HG03108 (cell line): ENCODE data around the gene ELMO3.

Experiments used
- ATAC-seq: cut with Tn5 transposase; IDR thresholded peaks from one replicate; pipeline ENCODE4 v1.9.1; 2021; ENCODE audit warnings: moderate library complexity; ENCODE audit not compliant: unreplicated experiment

Gene ELMO3

GRCh38 chr16:67181346-67181745 lies 17.6 kb upstream of the ELMO3 start:
- no peak for ATAC-seq

- ATAC-seq: no peak
These were observed 16.6 kb upstream of the ELMO3 start for GRCh38 chr16:67182288-67182687.

- no peak for ATAC-seq
These were observed 15.7 kb upstream of the ELMO3 start for GRCh38 chr16:67183284-67183626.

GRCh38 chr16:67183627-67184452 lies 15.1 kb upstream of the ELMO3 start, which contains the start of gene MATCAP1:
MATCAP1 (minus strand) TSS chr16:67183963; CDS start chr16:67180610, 3,353 bp downstream.
- peak; percentile 90 for ATAC-seq

GRCh38 chr16:67184453-67184994 lies 14.4 kb upstream of the ELMO3 start:
- ATAC-seq: no peak

GRCh38 chr16:67184995-67185650 lies 13.8 kb upstream of the ELMO3 start:
- no peak for ATAC-seq

- ATAC-seq: no peak
These were observed 13.2 kb upstream of the ELMO3 start for GRCh38 chr16:67185651-67186134.

- no peak for ATAC-seq
These were observed 12.4 kb upstream of the ELMO3 start for GRCh38 chr16:67186550-67186950.

- ATAC-seq: no peak
These were observed 11.6 kb upstream of the ELMO3 start for GRCh38 chr16:67187175-67187890.

- ATAC-seq: no peak
These were observed 10.6 kb upstream of the ELMO3 start for GRCh38 chr16:67188323-67188722.

GRCh38 chr16:67188798-67189197 lies 10.1 kb upstream of the ELMO3 start:
- ATAC-seq: no peak

GRCh38 chr16:67190041-67190440 lies 8.9 kb upstream of the ELMO3 start, which contains the start of gene EXOC3L1:
EXOC3L1 (minus strand) TSS chr16:67190136; CDS start chr16:67189676, 460 bp downstream.
- ATAC-seq: no peak

- ATAC-seq: no peak
These were observed 8.2 kb upstream of the ELMO3 start for GRCh38 chr16:67190448-67191399.

GRCh38 chr16:67191411-67191994 lies 7.4 kb upstream of the ELMO3 start:
- ATAC-seq: no peak

GRCh38 chr16:67191995-67192681 lies 6.8 kb upstream of the ELMO3 start, which contains the start of gene E2F4:
E2F4 (plus strand) TSS chr16:67192155; CDS start chr16:67192228, 73 bp downstream.
- ATAC-seq: peak; percentile 87

GRCh38 chr16:67192781-67193361 lies 6.1 kb upstream of the ELMO3 start:
- ATAC-seq: no peak

- ATAC-seq: no peak
These were observed 5.4 kb upstream of the ELMO3 start for GRCh38 chr16:67193536-67193935.

- no peak for ATAC-seq
These were observed 4.7 kb upstream of the ELMO3 start for GRCh38 chr16:67194260-67194659.

GRCh38 chr16:67195676-67196075 lies 3.3 kb upstream of the ELMO3 start:
- no peak for ATAC-seq
